ENCODE data around the gene KCTD16. TPM values are rescaled to one million over a fixed set of nuclear protein-coding genes. Genes with fewer than 3 reads are reported as not detected.

Gene KCTD16
- total and polyA plus RNA-seq, 10 donors, result under 0.01 to 0.24 (median 0.17) TPM

DNA sequence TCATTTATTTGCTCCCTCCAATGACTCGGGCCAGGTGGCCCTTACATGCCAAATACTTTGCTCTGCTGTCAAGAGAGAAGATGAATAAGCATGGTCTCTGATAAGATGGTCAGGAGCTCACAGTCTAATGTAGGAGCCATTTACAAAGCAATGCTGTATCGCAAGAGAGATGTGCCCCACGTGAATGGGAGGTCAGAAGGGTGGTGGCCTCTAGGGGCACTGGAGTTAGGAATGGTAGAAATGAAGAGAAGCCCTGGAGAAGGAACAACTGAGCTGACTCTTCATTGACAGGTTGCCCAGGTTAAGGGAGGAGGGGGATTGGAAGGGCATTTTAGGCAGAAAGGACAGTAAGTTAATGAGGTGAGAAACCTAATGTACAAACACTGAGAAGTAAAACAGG lies 286.5 kb downstream of the KCTD16 start:
- intact Hi-C loops (cut with DNase I; ENCODE audit: low total_unique reads), result no loop called here
- Histone ChIP-seq H3K27ac (no peak overlapping the region), H3K36me3 (no peaks in the 10 kb centered on the region), H3K27me3 (replicated peaks in 1 of 7) (no peaks in the 10 kb centered on the region), H3K4me1 (no peaks in the 10 kb centered on the region), H3K9me3 (no peaks in the 10 kb centered on the region), H3K4me3 (no peak overlapping the region)
- TF ChIP-seq POLR2A (IDR thresholded peaks at IDR 0.05) (no peak), POLR2AphosphoS5 (IDR thresholded peaks at IDR 0.05) (no peak)
- TF ChIP-seq, protein P1, sequence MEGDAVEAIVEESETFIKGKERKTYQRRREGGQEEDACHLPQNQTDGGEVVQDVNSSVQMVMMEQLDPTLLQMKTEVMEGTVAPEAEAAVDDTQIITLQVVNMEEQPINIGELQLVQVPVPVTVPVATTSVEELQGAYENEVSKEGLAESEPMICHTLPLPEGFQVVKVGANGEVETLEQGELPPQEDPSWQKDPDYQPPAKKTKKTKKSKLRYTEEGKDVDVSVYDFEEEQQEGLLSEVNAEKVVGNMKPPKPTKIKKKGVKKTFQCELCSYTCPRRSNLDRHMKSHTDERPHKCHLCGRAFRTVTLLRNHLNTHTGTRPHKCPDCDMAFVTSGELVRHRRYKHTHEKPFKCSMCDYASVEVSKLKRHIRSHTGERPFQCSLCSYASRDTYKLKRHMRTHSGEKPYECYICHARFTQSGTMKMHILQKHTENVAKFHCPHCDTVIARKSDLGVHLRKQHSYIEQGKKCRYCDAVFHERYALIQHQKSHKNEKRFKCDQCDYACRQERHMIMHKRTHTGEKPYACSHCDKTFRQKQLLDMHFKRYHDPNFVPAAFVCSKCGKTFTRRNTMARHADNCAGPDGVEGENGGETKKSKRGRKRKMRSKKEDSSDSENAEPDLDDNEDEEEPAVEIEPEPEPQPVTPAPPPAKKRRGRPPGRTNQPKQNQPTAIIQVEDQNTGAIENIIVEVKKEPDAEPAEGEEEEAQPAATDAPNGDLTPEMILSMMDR (IDR thresholded peaks at IDR 0.05 in 8 of 11, conservative IDR thresholded peaks at IDR 0.05 in 3 of 11), result no peak
- 63 to 83% (median 76%) methylated on average over 3 of the region's 3 CpGs for WGBS, 5 donors
- DNase-seq, result no peak

DNA sequence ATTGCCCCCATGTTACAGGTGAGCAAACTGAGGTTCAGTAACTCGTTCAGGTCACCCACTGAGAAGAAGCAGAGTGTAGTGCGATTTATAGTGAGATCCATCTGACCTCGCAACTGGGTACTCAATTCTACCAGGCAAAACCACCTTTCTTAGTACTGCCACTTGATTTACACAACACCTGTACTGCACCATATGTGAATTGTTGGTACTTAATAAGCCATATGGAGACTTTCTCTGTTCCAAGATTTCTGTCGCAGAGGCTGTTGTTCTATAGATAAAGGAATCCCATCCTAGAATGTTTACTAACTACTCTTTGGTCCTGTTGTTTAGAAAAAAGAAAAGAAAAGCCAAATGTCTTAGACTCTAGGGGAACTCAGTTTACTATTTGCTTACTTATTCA lies 287.5 kb downstream of the KCTD16 start:
- H3K27me3 ChIP-seq (replicated peaks in 1 of 7), result no peaks in the 10 kb centered on the region
- H3K9me3 ChIP-seq, result no peaks in the 10 kb centered on the region
- TF ChIP-seq POLR2A (IDR thresholded peaks at IDR 0.05) (no peak), POLR2AphosphoS5 (IDR thresholded peaks at IDR 0.05) (no peak)
- TF ChIP-seq, protein P1 (IDR thresholded peaks at IDR 0.05 in 8 of 11, conservative IDR thresholded peaks at IDR 0.05 in 3 of 11), result no peak
- no peak overlapping the region for H3K4me3 ChIP-seq
- H3K27ac ChIP-seq, result no peak overlapping the region
- no peak for DNase-seq
- no peaks in the 10 kb centered on the region for H3K36me3 ChIP-seq
- intact Hi-C loops (cut with DNase I; ENCODE audit: low total_unique reads), result no loop called here
- no peaks in the 10 kb centered on the region for H3K4me1 ChIP-seq
- WGBS, 5 donors, result 86 to 93% (median 90%) methylated on average over 4 of the region's 4 CpGs

DNA sequence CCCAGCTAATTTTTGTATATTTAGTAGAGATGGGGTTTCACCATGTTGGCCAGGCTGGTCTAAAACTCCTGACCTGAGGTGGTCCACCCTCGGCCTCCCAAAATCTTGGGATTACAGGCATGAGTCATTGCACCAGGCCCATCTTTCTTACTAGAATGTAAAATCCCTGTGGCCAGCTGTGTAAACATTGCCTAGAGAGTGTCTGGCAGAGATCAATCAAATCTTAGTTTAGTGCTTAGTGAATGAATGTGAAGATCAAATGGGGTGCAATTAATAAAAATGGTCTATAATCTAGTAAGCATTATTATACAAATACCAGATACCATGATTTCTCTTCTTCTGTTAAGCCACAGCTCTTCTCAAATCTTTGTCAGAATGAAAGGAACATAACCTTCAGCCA lies 289.9 kb downstream of the KCTD16 start:
- no peaks in the 10 kb centered on the region for H3K4me1 ChIP-seq
- H3K36me3 ChIP-seq, result no peaks in the 10 kb centered on the region
- no peaks in the 10 kb centered on the region for H3K9me3 ChIP-seq
- TF ChIP-seq, protein P1 (IDR thresholded peaks at IDR 0.05 in 8 of 11, conservative IDR thresholded peaks at IDR 0.05 in 3 of 11), result no peak
- TF ChIP-seq POLR2AphosphoS5 (IDR thresholded peaks at IDR 0.05), result no peak
- TF ChIP-seq POLR2A (IDR thresholded peaks at IDR 0.05), result no peak
- H3K27me3 ChIP-seq (replicated peaks in 1 of 7), result no peaks in the 10 kb centered on the region
- no peak overlapping the region for H3K27ac ChIP-seq
- no peak overlapping the region for H3K4me3 ChIP-seq
- intact Hi-C loops (cut with DNase I; ENCODE audit: low total_unique reads), result no loop called here
- 63 to 91% (median 82%) methylated on average over 1 of the region's 1 CpG for WGBS, 5 donors
- no peak for DNase-seq

DNA sequence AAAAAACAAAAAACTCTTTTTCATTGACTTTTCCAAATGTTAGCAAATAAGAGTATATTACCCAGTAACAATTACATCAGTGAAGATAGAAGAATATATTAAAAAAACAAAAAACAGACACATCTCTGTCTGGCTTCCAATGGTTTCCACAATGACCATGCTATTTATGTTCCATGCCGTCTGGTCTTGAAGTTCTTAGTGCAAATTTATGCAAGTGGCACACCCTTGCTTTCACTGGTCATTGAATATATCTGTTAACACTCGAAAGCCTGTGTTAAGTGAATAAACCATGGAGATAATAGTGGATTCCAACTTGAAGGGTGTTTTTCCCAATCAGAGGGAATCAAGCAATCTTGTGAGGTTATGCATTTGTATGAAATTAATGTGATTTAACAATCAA lies 291.9 kb downstream of the KCTD16 start:
- no peaks in the 10 kb centered on the region for H3K36me3 ChIP-seq
- 79 to 88% (median 88%) methylated on average over 2 of the region's 2 CpGs for WGBS, 5 donors
- H3K4me3 ChIP-seq, result no peak overlapping the region
- H3K9me3 ChIP-seq, result no peaks in the 10 kb centered on the region
- no peak for DNase-seq
- no peak overlapping the region for H3K27ac ChIP-seq
- intact Hi-C loops (cut with DNase I; ENCODE audit: low total_unique reads), result no loop called here
- no peaks in the 10 kb centered on the region for H3K4me1 ChIP-seq
- H3K27me3 ChIP-seq (replicated peaks in 1 of 7), result no peaks in the 10 kb centered on the region
- TF ChIP-seq POLR2AphosphoS5 (IDR thresholded peaks at IDR 0.05) (no peak), POLR2A (IDR thresholded peaks at IDR 0.05) (no peak)
- TF ChIP-seq, protein P1 (IDR thresholded peaks at IDR 0.05 in 8 of 11, conservative IDR thresholded peaks at IDR 0.05 in 3 of 11), result no peak
